HT1080 (cell line): ENCODE results near the gene MAGEA2B. TPM values are rescaled to one million over a fixed set of nuclear protein-coding genes. Genes with fewer than 3 reads are reported as not detected.
"Not testable (repeated sequence)": the region's sequence is repeated elsewhere in the genome, so short reads cannot be mapped to it uniquely, and the experiment has no call there.

Experiments
- DNase-seq: peaks from one replicate; pipeline ENCODE4 v3.0.0-alpha.2; 2015; ENCODE audit warnings: low read depth
- polyA plus RNA-seq, 2 experiments: library from polyadenylated mRNA; depleted of rRNA; stranded (reverse); fragments of >200 nt; gene quantifications; 2 replicates each; pipeline ENCODE4 v1.2.3, GENCODE V29; 2015
- total RNA-seq: library from RNA; depleted of rRNA; stranded (reverse); fragments of >200 nt; shearing (Covaris generic); gene quantifications from 2 replicates; pipeline ENCODE4 v1.2.3, GENCODE V29; 2014; rRNA removed

MAGEA2B gene, protein sequence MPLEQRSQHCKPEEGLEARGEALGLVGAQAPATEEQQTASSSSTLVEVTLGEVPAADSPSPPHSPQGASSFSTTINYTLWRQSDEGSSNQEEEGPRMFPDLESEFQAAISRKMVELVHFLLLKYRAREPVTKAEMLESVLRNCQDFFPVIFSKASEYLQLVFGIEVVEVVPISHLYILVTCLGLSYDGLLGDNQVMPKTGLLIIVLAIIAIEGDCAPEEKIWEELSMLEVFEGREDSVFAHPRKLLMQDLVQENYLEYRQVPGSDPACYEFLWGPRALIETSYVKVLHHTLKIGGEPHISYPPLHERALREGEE
- total RNA-seq = 18.4 and 30.0 TPM in 2 replicates
- 26.9 and 49.4 TPM in 2 replicates for polyA plus RNA-seq (2015; cell fraction: cytosol; rRNA removed)
- polyA plus RNA-seq (2015; cell fraction: nucleus; rRNA removed) = 29.7 and 54.6 TPM in 2 replicates

- DNase-seq = not testable (repeated sequence)
These were observed at the start of gene MAGEA2B for GRCh38 chrX:152713815-152714787. MAGEA2B (plus strand) TSS chrX:152714628; CDS start chrX:152717107, 2,479 bp downstream.

- no peak for DNase-seq
These were observed 40.3 kb upstream of the MAGEA2B start for GRCh38 chrX:152674135-152674534.

DNA sequence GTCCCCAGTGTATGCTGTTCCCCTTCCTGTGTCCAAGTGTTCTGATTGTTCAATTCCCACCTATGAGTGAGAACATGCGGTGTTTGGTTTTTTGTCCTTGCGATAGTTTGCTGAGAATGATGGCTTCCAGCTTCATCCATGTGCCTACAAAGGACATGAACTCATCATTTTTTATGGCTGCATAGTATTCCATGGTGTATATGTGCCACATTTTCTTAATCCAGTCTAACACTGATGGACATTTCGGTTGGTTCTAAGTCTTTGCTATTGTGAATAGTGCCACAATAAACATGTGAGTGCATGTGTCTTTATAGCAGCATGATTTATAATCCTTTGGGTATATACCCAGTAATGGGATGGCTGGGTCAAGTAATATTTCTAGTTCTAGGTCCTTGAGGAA, 39.8 kb upstream of the MAGEA2B start:
- DNase-seq = not testable (repeated sequence)

DNA sequence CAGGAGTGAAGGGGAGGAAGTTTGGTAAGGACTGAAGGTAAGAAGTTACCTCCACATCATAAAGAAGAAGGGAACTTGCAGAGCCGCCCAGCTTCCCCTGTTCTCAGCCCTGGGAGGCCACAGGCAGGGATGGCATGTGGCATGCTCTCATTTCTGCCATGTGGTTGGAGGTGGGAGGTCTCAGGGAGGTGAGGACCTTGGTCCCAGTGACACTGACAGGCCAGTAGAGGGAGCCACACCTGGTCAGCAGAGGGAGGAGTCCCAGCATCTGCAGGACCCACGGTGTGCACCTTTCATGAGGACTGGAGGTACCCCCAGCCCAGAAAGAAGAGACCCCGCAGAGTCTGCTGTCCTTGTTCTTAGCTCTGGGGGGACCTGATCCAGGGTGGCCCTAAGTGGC, 33.4 kb upstream of the MAGEA2B start:
- not testable (repeated sequence) for DNase-seq

- DNase-seq = not testable (repeated sequence)
These were observed 16.2 kb upstream of the MAGEA2B start, which contains the start of gene MAGEA3 for GRCh38 chrX:152697952-152698931. MAGEA3 (plus strand) TSS chrX:152698794; CDS start chrX:152700833, 2,039 bp downstream.

GRCh38 chrX:152700390-152700789, 14.0 kb upstream of the MAGEA2B start:
- DNase-seq = not testable (repeated sequence)

DNA sequence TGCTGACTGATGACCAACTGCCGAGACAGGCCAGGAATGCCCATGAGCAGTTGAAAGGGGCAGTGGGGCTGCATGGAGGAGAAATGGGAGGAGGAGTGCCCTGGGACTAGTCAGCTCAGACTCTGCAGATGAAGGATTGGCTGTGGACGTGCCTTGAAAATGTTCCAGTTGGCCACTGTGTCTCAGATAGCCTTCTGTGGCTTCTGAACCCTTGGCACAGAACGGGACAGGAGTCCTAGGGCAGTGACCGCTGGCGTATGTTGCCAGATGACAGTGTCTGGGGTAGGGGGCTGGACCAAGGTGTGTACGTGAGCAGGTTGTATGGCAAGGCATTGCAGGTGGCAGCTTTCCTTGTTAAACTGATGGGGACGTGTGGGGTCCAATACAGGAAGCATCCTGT, 7.9 kb upstream of the MAGEA2B start:
- not testable (repeated sequence) for DNase-seq

GRCh38 chrX:152709173-152709572, 5.3 kb upstream of the MAGEA2B start, which contains the start of gene CSAG2:
CSAG2 (minus strand) TSS chrX:152709273; CDS start chrX:152709112, 161 bp downstream.
- not testable (repeated sequence) for DNase-seq

DNA sequence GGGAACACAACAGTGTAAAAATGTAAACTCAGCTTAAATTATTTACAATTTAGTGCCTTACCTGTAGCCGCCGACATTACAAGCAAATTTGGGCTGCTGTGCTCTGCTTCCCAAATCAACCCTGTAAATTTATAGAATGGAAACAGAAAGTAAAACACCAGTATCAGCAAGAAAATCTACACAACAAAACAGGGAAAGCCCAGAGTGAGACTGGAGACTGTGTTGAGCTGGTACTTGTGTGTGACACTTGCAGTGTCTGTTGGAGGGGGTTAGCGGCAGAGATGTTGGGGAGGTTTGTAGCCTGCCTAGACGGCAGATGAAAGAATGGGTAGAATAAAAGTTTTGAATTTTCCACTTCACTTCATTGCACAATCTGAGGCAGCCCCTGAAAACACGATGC, 1.2 kb upstream of the MAGEA2B start:
- DNase-seq = not testable (repeated sequence)

GRCh38 chrX:152725409-152725808, 11.0 kb downstream of the MAGEA2B start:
- no peak for DNase-seq

GRCh38 chrX:152733261-152733975, 19.0 kb downstream of the MAGEA2B start, which contains the start of the genes CSAG1 and MAGEA12:
CSAG1 (minus strand) TSS chrX:152733721; CDS start chrX:152732460, 1,261 bp downstream.
MAGEA12 (plus strand) TSS chrX:152733757; CDS start chrX:152736162, 2,405 bp downstream.
- peak; percentile 84 for DNase-seq

DNA sequence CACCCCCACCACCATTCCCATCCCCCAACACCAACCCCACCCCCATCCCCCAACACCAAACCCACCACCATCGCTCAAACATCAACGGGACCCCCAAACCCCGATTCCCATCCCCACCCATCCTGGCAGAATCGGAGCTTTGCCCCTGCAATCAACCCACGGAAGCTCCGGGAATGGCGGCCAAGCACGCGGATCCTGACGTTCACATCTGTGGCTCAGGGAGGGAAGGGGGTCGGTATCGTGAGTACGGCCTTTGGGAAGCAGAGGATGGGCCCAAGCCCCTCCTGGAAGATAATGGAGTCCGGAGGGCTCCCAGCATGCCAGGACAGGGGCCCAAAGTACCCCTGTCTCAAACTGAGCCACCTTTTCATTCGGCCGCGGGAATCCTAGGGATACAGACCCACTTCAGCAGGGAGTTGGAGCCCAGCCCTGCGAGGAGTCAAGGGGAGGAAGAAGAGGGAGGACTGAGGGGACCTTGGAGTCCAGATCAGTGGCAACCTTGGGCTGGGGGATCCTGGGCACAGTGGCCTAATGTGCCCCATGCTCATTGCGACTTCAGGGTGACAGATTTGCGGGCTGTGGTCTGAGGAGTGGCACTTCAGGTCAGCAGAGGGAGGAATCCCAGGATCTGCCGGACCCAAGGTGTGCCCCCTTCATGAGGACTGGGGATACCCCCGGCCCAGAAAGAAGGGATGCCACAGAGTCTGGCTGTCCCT, 19.9 kb downstream of the MAGEA2B start:
- DNase-seq = not testable (repeated sequence)

DNA sequence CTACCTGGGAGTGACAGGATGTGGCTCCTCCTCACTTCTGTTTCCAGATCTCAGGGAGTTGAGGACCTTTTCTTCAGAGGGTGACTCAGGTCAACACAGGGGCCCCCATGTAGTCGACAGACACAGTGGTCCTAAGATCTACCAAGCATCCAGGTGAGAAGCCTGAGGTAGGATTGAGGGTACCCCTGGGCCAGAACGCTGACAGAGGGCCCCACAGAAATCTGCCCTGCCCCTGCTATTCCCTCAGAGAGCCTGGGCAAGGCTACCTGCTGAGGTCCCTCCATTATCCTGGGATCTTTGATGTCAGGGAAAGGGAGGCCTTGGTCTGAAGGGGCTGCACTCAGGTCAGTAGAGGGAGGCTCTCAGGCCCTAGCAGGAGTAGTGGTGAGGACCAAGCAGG, 20.7 kb downstream of the MAGEA2B start:
- DNase-seq = no peak

DNA sequence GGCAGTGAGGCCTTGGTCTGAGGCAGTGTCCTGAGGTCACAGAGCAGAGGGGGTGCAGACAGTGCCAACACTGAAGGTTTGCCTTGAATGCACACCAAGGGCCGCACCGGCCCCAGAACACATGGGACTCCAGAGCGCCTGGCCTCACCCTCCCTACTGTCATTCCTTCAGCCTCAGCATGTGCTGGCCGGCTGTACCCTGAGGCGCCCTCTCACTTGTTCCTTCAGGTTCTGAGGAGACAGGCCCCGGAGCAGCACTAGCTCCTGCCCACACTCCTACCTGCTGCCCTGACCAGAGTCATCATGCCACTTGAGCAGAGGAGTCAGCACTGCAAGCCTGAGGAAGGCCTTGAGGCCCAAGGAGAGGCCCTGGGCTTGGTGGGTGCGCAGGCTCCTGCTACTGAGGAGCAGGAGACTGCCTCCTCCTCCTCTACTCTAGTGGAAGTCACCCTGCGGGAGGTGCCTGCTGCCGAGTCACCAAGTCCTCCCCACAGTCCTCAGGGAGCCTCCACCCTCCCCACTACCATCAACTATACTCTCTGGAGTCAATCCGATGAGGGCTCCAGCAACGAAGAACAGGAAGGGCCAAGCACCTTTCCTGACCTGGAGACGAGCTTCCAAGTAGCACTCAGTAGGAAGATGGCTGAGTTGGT, 21.6 kb downstream of the MAGEA2B start:
- DNase-seq = no peak

DNA sequence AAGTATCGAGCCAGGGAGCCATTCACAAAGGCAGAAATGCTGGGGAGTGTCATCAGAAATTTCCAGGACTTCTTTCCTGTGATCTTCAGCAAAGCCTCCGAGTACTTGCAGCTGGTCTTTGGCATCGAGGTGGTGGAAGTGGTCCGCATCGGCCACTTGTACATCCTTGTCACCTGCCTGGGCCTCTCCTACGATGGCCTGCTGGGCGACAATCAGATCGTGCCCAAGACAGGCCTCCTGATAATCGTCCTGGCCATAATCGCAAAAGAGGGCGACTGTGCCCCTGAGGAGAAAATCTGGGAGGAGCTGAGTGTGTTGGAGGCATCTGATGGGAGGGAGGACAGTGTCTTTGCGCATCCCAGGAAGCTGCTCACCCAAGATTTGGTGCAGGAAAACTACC, 22.1 kb downstream of the MAGEA2B start:
- not testable (repeated sequence) for DNase-seq

DNA sequence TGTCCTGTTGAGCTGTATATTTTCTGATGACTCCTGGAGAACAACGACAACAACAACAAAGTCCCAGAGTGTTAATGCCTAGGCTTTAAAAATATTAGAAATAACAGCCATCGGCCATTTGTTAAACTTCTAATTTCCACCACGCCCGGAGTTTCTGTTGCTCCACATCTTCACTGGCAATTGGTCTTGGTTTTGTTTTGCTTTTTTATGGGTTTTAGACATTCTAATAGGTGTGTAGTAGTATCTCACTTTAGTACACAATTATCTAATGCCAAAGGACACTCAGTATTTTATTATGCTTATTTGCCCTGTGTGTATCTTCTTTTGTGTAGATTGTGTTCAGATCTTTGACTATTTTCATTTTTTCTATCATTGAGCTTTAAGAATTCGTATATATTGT, 24.1 kb downstream of the MAGEA2B start:
- no peak for DNase-seq

DNA sequence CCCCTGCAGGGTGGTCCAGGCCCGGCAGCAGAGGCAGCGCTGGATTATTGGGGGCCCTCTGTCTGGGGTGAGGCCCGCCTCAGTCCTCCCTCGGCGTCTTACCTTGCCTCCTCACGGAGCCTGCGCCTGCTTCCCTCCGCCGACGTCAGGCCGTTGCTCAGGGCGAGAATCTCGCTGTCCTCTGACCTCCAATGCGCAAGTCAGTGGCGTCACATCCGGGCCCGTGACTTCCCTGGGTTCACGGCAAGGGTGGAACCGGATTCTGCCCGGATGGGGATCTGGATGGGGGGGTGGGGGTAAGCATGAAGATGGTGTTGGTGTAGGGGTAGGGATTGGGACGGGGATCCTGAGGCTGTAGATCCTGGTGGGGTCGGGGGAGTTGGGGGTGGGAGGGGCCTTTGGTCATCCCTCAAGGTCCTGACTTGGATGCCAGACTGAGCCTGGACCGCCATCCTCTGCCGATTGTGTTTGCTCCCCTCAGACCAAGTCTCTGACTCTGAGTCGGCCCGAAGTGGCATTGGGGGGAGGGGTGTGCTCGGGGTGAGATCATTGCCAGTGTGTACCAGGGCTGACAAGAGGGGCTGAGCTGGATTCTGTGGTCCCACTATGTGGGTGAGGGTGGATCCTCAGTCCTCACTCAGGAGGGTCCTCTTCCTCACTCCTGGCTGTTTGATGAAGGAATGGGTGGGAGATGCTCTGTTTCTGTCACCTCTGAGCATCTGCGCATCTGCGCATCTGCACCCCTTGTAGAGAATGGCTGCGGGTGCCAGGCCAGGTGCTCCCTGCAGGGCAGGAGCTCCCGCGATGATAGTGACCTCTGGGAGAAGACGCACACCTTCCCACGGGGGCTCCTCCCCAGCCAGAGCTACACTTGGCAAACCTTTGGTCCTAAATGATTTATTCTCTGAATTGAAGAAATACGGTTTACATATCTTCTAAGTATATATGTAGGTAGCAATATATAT, 39.5 kb downstream of the MAGEA2B start, which contains the start of gene MAGEA2:
TSS of gene MAGEA2 (minus strand) at position 157 of the 965 bp plus-strand sequence. CDS start 2,479 bp downstream, outside the sequence.
- DNase-seq = not testable (repeated sequence)
